Measurements from ENCODE around the gene SNAPC3. TPM values are rescaled to one million over a fixed set of nuclear protein-coding genes. Genes with fewer than 3 reads are reported as not detected.
"Not testable (repeated sequence)": the region's sequence is repeated elsewhere in the genome, so short reads cannot be mapped to it uniquely, and the experiment has no call there.

Gene SNAPC3
- total RNA-seq, 1 donor from 2014 or later = 26.8 TPM

DNA sequence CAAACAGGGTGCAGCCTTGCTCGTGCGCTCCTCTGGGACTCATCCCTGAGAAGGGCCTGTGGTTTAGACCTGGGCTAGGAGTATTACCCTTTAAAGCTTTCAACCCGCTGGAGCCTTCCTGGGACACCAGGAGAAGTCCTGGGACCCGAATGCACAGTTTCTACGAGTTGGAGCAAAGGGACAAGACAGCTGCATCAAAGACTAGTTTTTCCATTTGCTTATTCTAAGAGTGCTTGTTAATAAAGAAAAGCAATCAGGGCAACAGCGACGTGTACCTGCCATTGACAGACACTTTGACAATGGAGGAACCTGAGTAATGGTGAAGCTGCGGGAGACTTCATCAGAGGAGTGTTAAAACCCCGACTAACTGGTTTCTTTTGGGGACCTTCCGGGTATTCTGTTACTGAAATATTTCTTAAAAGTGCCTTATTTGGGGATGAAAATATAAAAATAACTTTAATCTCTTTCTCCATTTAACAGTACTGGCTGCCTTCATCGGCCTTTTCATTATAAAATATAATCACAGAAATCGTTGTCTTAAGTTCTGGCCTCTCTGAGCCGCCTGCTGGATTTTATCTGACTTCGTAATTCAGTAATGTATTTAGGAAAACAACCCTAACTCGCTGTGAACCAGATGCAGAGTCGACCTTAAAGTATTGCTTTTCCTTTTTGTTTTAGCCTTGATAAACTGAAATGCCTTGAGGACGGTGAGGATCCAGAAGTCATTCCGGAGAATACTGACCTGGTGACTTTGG, 732 bp downstream of the SNAPC3 start:
- no peak for DNase-seq (ENCODE audit: low read depth, low spot score)

- DNase-seq (ENCODE audit: low read depth, low spot score) = no peak
These were observed 3.3 kb downstream of the SNAPC3 start for GRCh38 chr9:15426019-15426418.

- not testable (repeated sequence) for DNase-seq (ENCODE audit: low read depth, low spot score)
These were observed 5.0 kb downstream of the SNAPC3 start for GRCh38 chr9:15427702-15428101.

- DNase-seq (ENCODE audit: low read depth, low spot score) = no peak
These were observed 8.5 kb downstream of the SNAPC3 start for GRCh38 chr9:15430920-15431844.

GRCh38 chr9:15433191-15433590, 10.5 kb downstream of the SNAPC3 start:
- no peak for DNase-seq (ENCODE audit: low read depth, low spot score)

DNA sequence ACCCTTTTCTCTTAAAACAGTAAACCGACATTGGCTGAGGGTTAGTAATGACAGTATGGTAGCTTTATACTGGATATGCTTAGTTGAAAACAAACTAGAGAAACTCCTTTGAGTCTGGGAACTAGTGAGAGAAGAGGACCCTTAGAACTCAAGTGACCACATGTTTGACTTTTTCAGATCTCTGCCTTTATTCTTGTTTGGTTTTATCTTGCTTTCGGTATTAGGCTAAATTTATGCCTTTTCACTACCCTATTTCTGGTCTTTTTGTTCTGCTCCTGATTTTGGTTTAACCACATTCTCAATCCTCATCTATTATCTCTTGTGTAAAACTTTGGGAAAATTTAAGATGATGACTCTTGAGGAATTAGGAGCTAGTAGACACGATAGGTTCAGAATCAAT, 11.0 kb downstream of the SNAPC3 start:
- no peak for DNase-seq (ENCODE audit: low read depth, low spot score)

GRCh38 chr9:15438891-15439290, 16.2 kb downstream of the SNAPC3 start:
- DNase-seq (ENCODE audit: low read depth, low spot score) = no peak

DNA sequence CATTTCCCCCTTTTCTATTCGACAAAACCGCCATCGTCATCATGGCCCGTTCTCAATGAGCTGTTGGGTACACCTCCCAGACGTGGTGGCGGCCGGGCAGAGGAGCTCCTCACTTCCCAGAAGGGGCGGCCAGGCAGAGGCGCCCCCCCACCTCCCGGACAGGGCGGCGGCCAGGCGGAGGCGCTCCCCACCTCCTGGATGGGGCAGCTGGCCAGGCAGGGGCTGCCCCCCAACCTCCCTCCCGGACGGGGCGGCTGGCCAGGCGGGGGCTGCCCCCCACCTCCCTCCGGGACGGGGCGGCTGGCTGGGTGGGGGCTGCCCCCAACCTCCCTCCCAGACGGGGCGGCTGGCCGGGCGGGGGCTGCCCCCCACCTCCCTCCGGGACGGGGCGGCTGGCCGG, 19.2 kb downstream of the SNAPC3 start:
- DNase-seq (ENCODE audit: low read depth, low spot score) = not testable (repeated sequence)

- DNase-seq (ENCODE audit: low read depth, low spot score) = not testable (repeated sequence)
These were observed 19.6 kb downstream of the SNAPC3 start for GRCh38 chr9:15442264-15442663.

- no peak for DNase-seq (ENCODE audit: low read depth, low spot score)
These were observed 21.5 kb downstream of the SNAPC3 start for GRCh38 chr9:15444141-15444540.

DNA sequence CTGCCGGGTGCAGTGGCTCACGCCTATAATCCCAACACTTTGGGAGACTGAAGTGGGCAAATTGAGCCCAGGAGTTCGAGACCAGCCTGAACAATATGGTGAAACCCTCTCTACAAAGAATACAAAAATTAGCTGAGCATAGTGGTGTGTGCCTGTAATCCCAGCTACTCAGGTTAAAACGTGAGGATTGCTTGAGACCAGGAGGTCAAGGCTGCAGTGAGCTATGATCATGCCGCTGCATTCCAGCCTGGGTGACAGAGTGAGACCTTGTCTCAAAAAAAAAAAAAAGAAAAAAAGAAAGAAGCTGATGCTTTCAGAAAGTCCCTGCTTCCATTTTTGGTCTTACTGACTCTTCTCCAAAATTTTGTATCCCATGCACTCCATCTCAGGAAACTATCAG, 31.3 kb downstream of the SNAPC3 start:
- DNase-seq (ENCODE audit: low read depth, low spot score) = no peak

DNA sequence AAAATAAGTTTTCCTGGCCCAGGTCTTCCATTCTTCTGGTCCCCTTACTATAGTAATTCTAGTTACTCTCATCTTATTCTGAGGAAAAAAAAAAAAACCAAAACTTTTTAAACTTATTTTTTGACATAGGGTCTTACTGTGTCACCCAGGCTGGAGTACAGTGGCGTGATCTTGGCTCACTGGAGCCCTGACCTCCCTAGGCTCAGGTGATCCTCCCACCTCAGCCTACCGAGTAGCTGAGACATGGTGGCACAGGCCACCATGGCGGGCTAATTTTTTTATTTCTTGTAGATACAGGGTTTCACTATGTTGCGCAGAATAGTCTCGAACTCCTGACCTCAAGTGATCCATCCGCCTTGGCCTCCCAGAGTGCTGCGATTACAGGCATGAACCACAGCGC, 38.4 kb downstream of the SNAPC3 start:
- DNase-seq (ENCODE audit: low read depth, low spot score) = no peak

DNA sequence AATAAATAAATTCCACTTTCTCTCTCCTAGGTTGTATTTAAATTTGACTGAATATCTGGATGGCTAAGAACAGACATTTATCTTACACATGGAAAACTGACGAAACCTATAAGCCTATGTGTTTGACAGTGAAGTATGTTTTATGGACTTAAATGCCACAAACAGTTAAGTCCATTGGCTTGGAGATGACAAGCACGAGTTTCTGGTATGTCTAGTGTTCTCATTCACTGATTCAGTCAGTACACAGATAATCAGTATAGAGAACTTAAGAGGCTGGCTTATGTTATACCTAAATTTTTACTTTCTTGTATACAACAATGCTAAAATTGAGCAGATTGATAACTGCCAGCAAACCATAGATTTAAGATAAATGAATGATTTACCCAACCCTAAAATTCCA, 38.9 kb downstream of the SNAPC3 start:
- DNase-seq (ENCODE audit: low read depth, low spot score) = no peak

- DNase-seq (ENCODE audit: low read depth, low spot score) = no peak
These were observed 45.5 kb downstream of the SNAPC3 start for GRCh38 chr9:15468145-15468544.

- no peak for DNase-seq (ENCODE audit: low read depth, low spot score)
These were observed 46.7 kb downstream of the SNAPC3 start for GRCh38 chr9:15469406-15469805.

DNA sequence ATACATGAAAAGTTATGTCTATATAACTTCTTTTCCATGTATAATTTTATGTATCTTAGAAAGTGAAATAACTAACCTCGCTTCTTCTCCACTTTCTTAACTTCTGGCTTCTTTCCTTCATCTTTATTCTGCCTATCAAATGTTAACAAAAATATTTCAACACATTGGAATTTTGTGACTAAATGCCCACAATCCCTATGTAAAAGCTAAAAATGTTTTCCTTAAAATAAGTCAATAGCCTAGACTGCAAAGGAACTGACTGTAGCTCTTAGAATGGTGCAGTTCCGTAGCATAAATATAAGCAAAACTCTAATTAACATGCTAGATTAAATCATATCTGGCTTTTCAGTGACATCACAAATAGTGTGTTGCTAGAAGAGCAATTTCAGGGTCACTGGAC, 47.2 kb downstream of the SNAPC3 start:
- no peak for DNase-seq (ENCODE audit: low read depth, low spot score)

DNA sequence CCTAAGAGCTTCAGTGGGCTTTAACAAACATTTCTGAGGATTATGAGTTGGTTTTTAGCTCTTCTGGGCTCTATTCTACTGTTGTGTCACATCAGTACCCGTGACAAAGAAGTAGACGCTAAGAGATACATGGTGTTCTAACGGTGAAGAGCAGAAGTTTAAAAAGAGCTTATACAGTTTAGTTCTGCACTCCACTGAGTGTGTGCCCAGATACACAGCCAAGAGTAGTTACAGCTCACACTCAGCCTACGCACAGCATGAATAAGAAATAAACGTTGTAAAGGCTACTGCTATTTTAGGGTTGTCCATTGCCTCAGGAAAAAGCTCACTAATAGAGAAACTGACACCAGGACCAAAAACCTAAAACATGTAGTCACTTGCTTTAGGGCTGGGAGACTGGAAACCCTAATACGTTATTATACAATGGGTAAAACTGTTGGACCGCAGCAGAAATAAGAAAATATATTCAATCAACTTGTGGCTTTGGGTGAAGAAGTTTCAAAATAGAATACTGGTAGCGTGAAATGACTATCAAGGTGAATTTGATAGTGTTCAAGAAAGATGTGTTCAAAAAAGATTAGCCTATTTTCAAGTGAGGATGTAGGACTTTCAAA, 53.4 kb downstream of the SNAPC3 start:
- no peak for DNase-seq (ENCODE audit: low read depth, low spot score)

- DNase-seq (ENCODE audit: low read depth, low spot score) = no peak
These were observed 57.4 kb downstream of the SNAPC3 start for GRCh38 chr9:15480028-15480427.

- no peak for DNase-seq (ENCODE audit: low read depth, low spot score)
These were observed 59.5 kb downstream of the SNAPC3 start for GRCh38 chr9:15482146-15482545.

DNA sequence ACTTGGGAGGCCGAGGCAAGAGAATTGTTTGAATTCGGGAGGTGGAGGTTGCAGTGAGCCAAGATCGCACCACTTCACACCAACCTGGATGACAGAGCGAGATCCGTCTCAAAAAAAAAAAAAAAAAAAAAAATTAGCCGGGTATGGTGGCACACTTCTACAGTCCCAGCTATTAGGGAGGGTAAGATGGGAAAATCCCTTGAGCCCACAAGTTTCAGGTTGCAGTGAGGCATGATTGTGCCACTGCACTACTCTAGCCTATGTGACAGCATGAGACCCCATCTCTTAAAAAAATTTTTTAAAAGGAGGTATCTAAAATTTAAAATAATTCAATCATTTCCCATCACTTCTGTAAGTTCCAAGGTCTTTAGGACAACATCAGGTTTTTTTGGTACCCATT, 62.1 kb downstream of the SNAPC3 start:
- no peak for DNase-seq (ENCODE audit: low read depth, low spot score)

DNA sequence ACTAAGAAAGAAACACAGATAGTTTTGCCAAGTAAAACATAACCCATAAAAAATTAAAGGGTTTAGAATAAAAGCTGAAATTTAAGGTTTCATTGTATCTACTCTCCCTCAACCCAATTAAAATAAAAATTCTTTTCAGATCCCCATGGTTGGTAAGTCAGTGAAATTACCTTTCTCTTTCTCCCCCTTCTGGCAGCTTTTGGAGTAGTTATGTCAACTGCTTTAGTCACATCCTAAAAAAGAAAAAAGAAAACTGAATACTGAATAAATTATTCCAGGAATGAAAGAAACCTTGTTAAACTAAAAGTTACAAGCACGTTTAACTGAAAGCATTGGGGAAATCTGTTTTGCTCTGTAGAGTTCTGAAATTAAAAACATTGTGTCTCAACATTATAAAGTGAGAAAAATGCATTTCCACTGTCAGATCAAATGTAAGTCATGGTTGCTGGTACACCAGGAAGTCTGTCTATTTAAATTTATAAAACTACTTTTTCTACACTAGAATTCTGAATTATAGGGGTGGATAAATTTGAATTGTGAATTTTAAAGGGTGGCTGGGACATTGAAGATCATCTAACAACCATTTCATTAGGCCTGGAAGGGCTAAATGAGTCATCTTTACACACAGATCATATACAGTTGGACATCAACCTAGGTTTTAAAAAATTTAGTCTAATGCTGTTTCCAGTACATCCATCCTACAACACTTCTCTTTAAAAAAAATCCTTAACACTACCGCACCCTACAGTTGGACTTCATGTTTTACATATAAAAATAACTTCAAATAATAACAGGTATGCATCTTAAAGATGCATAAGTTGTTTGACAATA, 63.4 kb downstream of the SNAPC3 start:
- no peak for DNase-seq (ENCODE audit: low read depth, low spot score)

Data from pulmonary artery endothelial cell (primary cell).